ENCODE measurements around the gene DEFB129.
"Not testable (repeated sequence)": the region's sequence is repeated elsewhere in the genome, so short reads cannot be mapped to it uniquely, and the experiment has no call there.

DEFB129 gene

GRCh38 chr20:226958-227357 is at the start of gene DEFB129:
Gene DEFB129, plus strand, starts transcription at chr20:227258. Its CDS starts 31 bp downstream, at chr20:227289.
- H3K27me3 Mint-ChIP-seq: peaks cover 7% of the 10 kb centered on the region
- no peaks in the 10 kb centered on the region for H3K36me3 Mint-ChIP-seq (ENCODE audit: low read depth)
- H3K27ac Mint-ChIP-seq: no peak within 1 kb of the TSS
- H3K4me1 Mint-ChIP-seq (ENCODE audit: low read depth): peaks cover 16% of the 10 kb centered on the region
- H3K4me3 Mint-ChIP-seq: no peak within 1 kb of the TSS
- H3K9me3 Mint-ChIP-seq: no peaks in the 10 kb centered on the region
- no peak for DNase-seq

GRCh38 chr20:184288-184687 is 42.8 kb upstream of the DEFB129 start:
- Mint-ChIP-seq H3K4me1 (ENCODE audit: low read depth) (peaks cover 2% of the 10 kb centered on the region), H3K4me3 (no peak overlapping the region), H3K9me3 (peaks cover 19% of the 10 kb centered on the region), H3K27me3 (peaks cover 74% of the 10 kb centered on the region), H3K27ac (no peak overlapping the region), H3K36me3 (ENCODE audit: low read depth) (no peaks in the 10 kb centered on the region)
- DNase-seq: no peak

GRCh38 chr20:187733-188132 is 39.3 kb upstream of the DEFB129 start:
- Mint-ChIP-seq H3K27me3 (peaks cover 66% of the 10 kb centered on the region), H3K27ac (no peak overlapping the region), H3K36me3 (ENCODE audit: low read depth) (no peaks in the 10 kb centered on the region), H3K9me3 (peaks cover 19% of the 10 kb centered on the region), H3K4me1 (ENCODE audit: low read depth) (peaks cover 2% of the 10 kb centered on the region), H3K4me3 (no peak overlapping the region)
- no peak for DNase-seq

GRCh38 chr20:189611-190010 is 37.4 kb upstream of the DEFB129 start, which contains the start of gene DEFB128:
Gene DEFB128, minus strand, starts transcription at chr20:189711. Its CDS starts 88 bp downstream, at chr20:189623.
- Mint-ChIP-seq H3K4me1 (ENCODE audit: low read depth) (peaks cover under 1% of the 10 kb centered on the region), H3K36me3 (ENCODE audit: low read depth) (no peaks in the 10 kb centered on the region), H3K4me3 (no peak within 1 kb of the TSS), H3K27ac (no peak within 1 kb of the TSS), H3K9me3 (peaks cover 5% of the 10 kb centered on the region), H3K27me3 (peaks cover 52% of the 10 kb centered on the region)
- DNase-seq: no peak

GRCh38 chr20:198225-198624 is 28.8 kb upstream of the DEFB129 start:
- Mint-ChIP-seq H3K27me3 (peaks cover 21% of the 10 kb centered on the region), H3K4me3 (no peak overlapping the region), H3K27ac (no peak overlapping the region), H3K36me3 (ENCODE audit: low read depth) (no peaks in the 10 kb centered on the region), H3K4me1 (ENCODE audit: low read depth) (no peaks in the 10 kb centered on the region), H3K9me3 (no peaks in the 10 kb centered on the region)
- DNase-seq: no peak

- peaks cover 26% of the 10 kb centered on the region for H3K27me3 Mint-ChIP-seq
- no peaks in the 10 kb centered on the region for H3K4me1 Mint-ChIP-seq (ENCODE audit: low read depth)
- DNase-seq: no peak
- no peak overlapping the region for H3K4me3 Mint-ChIP-seq
- no peaks in the 10 kb centered on the region for H3K36me3 Mint-ChIP-seq (ENCODE audit: low read depth)
- H3K9me3 Mint-ChIP-seq: no peaks in the 10 kb centered on the region
- no peak overlapping the region for H3K27ac Mint-ChIP-seq
These were observed 27.1 kb upstream of the DEFB129 start for GRCh38 chr20:199996-200395.

GRCh38 chr20:203630-204029 is 23.4 kb upstream of the DEFB129 start:
- not testable (repeated sequence) for DNase-seq; H3K4me1 Mint-ChIP-seq (ENCODE audit: low read depth); H3K27ac Mint-ChIP-seq; H3K4me3 Mint-ChIP-seq; H3K9me3 Mint-ChIP-seq; H3K36me3 Mint-ChIP-seq (ENCODE audit: low read depth)
- H3K27me3 Mint-ChIP-seq: peaks cover 10% of the 10 kb centered on the region

GRCh38 chr20:208942-209566 is 18.0 kb upstream of the DEFB129 start:
- Mint-ChIP-seq H3K4me1 (ENCODE audit: low read depth) (peaks cover 1% of the 10 kb centered on the region), H3K27me3 (no peaks in the 10 kb centered on the region), H3K27ac (no peak overlapping the region), H3K4me3 (no peak overlapping the region), H3K36me3 (ENCODE audit: low read depth) (no peaks in the 10 kb centered on the region), H3K9me3 (no peaks in the 10 kb centered on the region)
- peak; percentile 30 for DNase-seq

- H3K4me1 Mint-ChIP-seq (ENCODE audit: low read depth): peaks cover 1% of the 10 kb centered on the region
- no peak overlapping the region for H3K4me3 Mint-ChIP-seq
- no peaks in the 10 kb centered on the region for H3K27me3 Mint-ChIP-seq
- H3K9me3 Mint-ChIP-seq: no peaks in the 10 kb centered on the region
- H3K27ac Mint-ChIP-seq: no peak overlapping the region
- DNase-seq: no peak
- H3K36me3 Mint-ChIP-seq (ENCODE audit: low read depth): no peaks in the 10 kb centered on the region
These were observed 16.1 kb upstream of the DEFB129 start for GRCh38 chr20:210809-211502.

GRCh38 chr20:214383-214782 is 12.7 kb upstream of the DEFB129 start:
- no peaks in the 10 kb centered on the region for H3K9me3 Mint-ChIP-seq
- H3K27ac Mint-ChIP-seq: no peak overlapping the region
- H3K27me3 Mint-ChIP-seq: peaks cover 14% of the 10 kb centered on the region
- H3K4me3 Mint-ChIP-seq: no peak overlapping the region
- no peak for DNase-seq
- H3K4me1 Mint-ChIP-seq (ENCODE audit: low read depth): no peaks in the 10 kb centered on the region
- H3K36me3 Mint-ChIP-seq (ENCODE audit: low read depth): no peaks in the 10 kb centered on the region

- no peak for DNase-seq
- no peaks in the 10 kb centered on the region for H3K36me3 Mint-ChIP-seq (ENCODE audit: low read depth)
- no peak overlapping the region for H3K27ac Mint-ChIP-seq
- no peaks in the 10 kb centered on the region for H3K9me3 Mint-ChIP-seq
- H3K27me3 Mint-ChIP-seq: peaks cover 28% of the 10 kb centered on the region
- H3K4me3 Mint-ChIP-seq: no peak overlapping the region
- no peaks in the 10 kb centered on the region for H3K4me1 Mint-ChIP-seq (ENCODE audit: low read depth)
These were observed 11.3 kb upstream of the DEFB129 start for GRCh38 chr20:215796-216195.

- Mint-ChIP-seq H3K4me1 (ENCODE audit: low read depth) (no peaks in the 10 kb centered on the region), H3K4me3 (no peak overlapping the region), H3K27me3 (peaks cover 29% of the 10 kb centered on the region), H3K36me3 (ENCODE audit: low read depth) (no peaks in the 10 kb centered on the region), H3K27ac (no peak overlapping the region), H3K9me3 (no peaks in the 10 kb centered on the region)
- DNase-seq: no peak
These were observed 9.8 kb upstream of the DEFB129 start for GRCh38 chr20:217266-217665.

- H3K36me3 Mint-ChIP-seq (ENCODE audit: low read depth): no peaks in the 10 kb centered on the region
- no peak overlapping the region for H3K4me3 Mint-ChIP-seq
- peaks cover 36% of the 10 kb centered on the region for H3K27me3 Mint-ChIP-seq
- no peak for DNase-seq
- H3K9me3 Mint-ChIP-seq: no peaks in the 10 kb centered on the region
- H3K4me1 Mint-ChIP-seq (ENCODE audit: low read depth): no peaks in the 10 kb centered on the region
- no peak overlapping the region for H3K27ac Mint-ChIP-seq
These were observed 7.6 kb upstream of the DEFB129 start for GRCh38 chr20:219290-220115.

GRCh38 chr20:221258-221830 is 5.7 kb upstream of the DEFB129 start:
- DNase-seq: no peak
- Mint-ChIP-seq H3K27ac (no peak overlapping the region), H3K36me3 (ENCODE audit: low read depth) (no peaks in the 10 kb centered on the region), H3K27me3 (peaks cover 36% of the 10 kb centered on the region), H3K4me3 (no peak overlapping the region), H3K9me3 (no peaks in the 10 kb centered on the region), H3K4me1 (ENCODE audit: low read depth) (peaks cover 1% of the 10 kb centered on the region)
